ENCODE results near the gene RGS3. TPM values are rescaled to one million over a fixed set of nuclear protein-coding genes. Genes with fewer than 3 reads are reported as not detected.

Gene RGS3
- polyA plus RNA-seq, 2 of the 4 experiments (the other 2 are of a cell fraction), result 19.6 to 22.9 TPM

- no peaks in the 10 kb centered on the region for H3K4me1 ChIP-seq
- ATAC-seq, result no peak
- POLR2A ChIA-PET, result no interaction called here
- no peak for FAIRE-seq
- TF ChIP-seq ELK1 (IDR thresholded peaks at IDR 0.05; ENCODE audit: low read depth, low read length) (no peak), ZNF302 (CRISPR knock-in tag; IDR thresholded peaks at IDR 0.05) (no peak), HMGXB4 (CRISPR knock-in tag; IDR thresholded peaks at IDR 0.05; ENCODE audit: borderline replicate concordance) (no peak), CBX8 (IDR thresholded peaks at IDR 0.05) (no peak), CTCF (IDR thresholded peaks at IDR 0.05) (no peak), HOXA7 (CRISPR knock-in tag; IDR thresholded peaks at IDR 0.05) (no peak), FOSB (CRISPR knock-in tag; IDR thresholded peaks at IDR 0.05) (no peak), POLR2A (IDR thresholded peaks at IDR 0.05; ENCODE audit: low read length) (no peak), RCOR1 (IDR thresholded peaks at IDR 0.05; ENCODE audit: low read depth, low read length) (no peak), RFX5 (IDR thresholded peaks at IDR 0.05) (no peak)
- H3K9me3 ChIP-seq, result no peaks in the 10 kb centered on the region
- no peak overlapping the region for H3K27ac ChIP-seq
- CTCF ChIA-PET, result interaction anchor here (1.0 to 1.9 kb wide), 5 partner anchors 14 to 195 kb away, joined by 3 to 9 read pairs (median 4); no protein-coding TSS in a partner anchor
- no peak overlapping the region for H3K4me3 ChIP-seq
- no peak for DNase-seq (ENCODE audit: low read depth in 1 of 2, low spot score in 1 of 2)
- WGBS (ENCODE audit: missing lambda C conversion rate), result 69% methylated on average over 7 of the region's 7 CpGs
- no peak overlapping the region for H3K4me2 ChIP-seq
Measured at GRCh38 chr9:113641100-113641885, 177.8 kb downstream of the RGS3 start.

- TF ChIP-seq RCOR1 (IDR thresholded peaks at IDR 0.05; ENCODE audit: low read depth, low read length), result no peak
- no peak for TF ChIP-seq KDM5A (IDR thresholded peaks at IDR 0.05)
- TF ChIP-seq FOSL2 (IDR thresholded peaks at IDR 0.05), result no peak
- TF ChIP-seq FOSL2 (CRISPR knock-in tag; IDR thresholded peaks at IDR 0.05), result no peak
- TF ChIP-seq EHF (CRISPR knock-in tag; IDR thresholded peaks at IDR 0.05), result no peak
- no peak for TF ChIP-seq HMGXB4 (CRISPR knock-in tag; IDR thresholded peaks at IDR 0.05; ENCODE audit: borderline replicate concordance)
- no peaks in the 10 kb centered on the region for H3K4me1 ChIP-seq
- no peak for ATAC-seq
- DNase-seq (ENCODE audit: low read depth in 1 of 2, low spot score in 1 of 2), result no peak
- no peaks in the 10 kb centered on the region for H3K9me3 ChIP-seq
- no peak overlapping the region for H3K27ac ChIP-seq
- 36% methylated on average over 2 of the region's 2 CpGs for WGBS (ENCODE audit: missing lambda C conversion rate)
- ChIA-PET CTCF (interaction anchor here (7.6 to 26.0 kb wide), 2 partner anchors 13 to 51 kb away, joined by 68 to 1349 read pairs; no protein-coding TSS in a partner anchor), POLR2A (no interaction called here)
- no peak overlapping the region for H3K4me3 ChIP-seq
- H3K4me2 ChIP-seq, result no peak overlapping the region
- no peak for FAIRE-seq
Measured at GRCh38 chr9:113644321-113644720, 180.8 kb downstream of the RGS3 start.

Data from A549 (cell line).